HG03196 (cell line): ENCODE results near the gene GFPT2.
A peak's percentile ranks its signal among the peaks of the same experiment; 100 is the strongest.

Experiments
- ATAC-seq: cut with Tn5 transposase; IDR thresholded peaks from one replicate; pipeline ENCODE4 v1.9.1; 2021; ENCODE audit not compliant: unreplicated experiment

GFPT2 gene

GRCh38 chr5:180334751-180335613 is 18.2 kb downstream of the GFPT2 start:
- ATAC-seq: no peak

- ATAC-seq: no peak
Measured at GRCh38 chr5:180334176-180334575, 19.0 kb downstream of the GFPT2 start.

GRCh38 chr5:180333661-180334060 is 19.5 kb downstream of the GFPT2 start:
- ATAC-seq: no peak

- ATAC-seq: no peak
Measured at GRCh38 chr5:180332861-180333260, 20.3 kb downstream of the GFPT2 start.

GRCh38 chr5:180332051-180332517 is 21.1 kb downstream of the GFPT2 start:
- no peak for ATAC-seq

GRCh38 chr5:180331647-180331950 is 21.5 kb downstream of the GFPT2 start:
- no peak for ATAC-seq

GRCh38 chr5:180330810-180331646 is 22.1 kb downstream of the GFPT2 start:
- ATAC-seq: no peak

- no peak for ATAC-seq
Measured at GRCh38 chr5:180330270-180330648, 22.9 kb downstream of the GFPT2 start.

GRCh38 chr5:180329606-180330269 is 23.4 kb downstream of the GFPT2 start:
- ATAC-seq: no peak

- ATAC-seq: no peak
Measured at GRCh38 chr5:180329138-180329435, 24.0 kb downstream of the GFPT2 start.

GRCh38 chr5:180328296-180329137 is 24.6 kb downstream of the GFPT2 start:
- peak; percentile 77 for ATAC-seq

GRCh38 chr5:180326989-180327565 is 26.1 kb downstream of the GFPT2 start:
- no peak for ATAC-seq

- ATAC-seq: no peak
Measured at GRCh38 chr5:180324601-180324950, 28.6 kb downstream of the GFPT2 start.

GRCh38 chr5:180323941-180324600 is 29.1 kb downstream of the GFPT2 start:
- ATAC-seq: no peak

- no peak for ATAC-seq
Measured at GRCh38 chr5:180323160-180323559, 30.0 kb downstream of the GFPT2 start.

GRCh38 chr5:180318456-180319089 is 34.6 kb downstream of the GFPT2 start:
- ATAC-seq: no peak

- no peak for ATAC-seq
Measured at GRCh38 chr5:180316586-180316985, 36.5 kb downstream of the GFPT2 start.

GRCh38 chr5:180315762-180316212 is 37.3 kb downstream of the GFPT2 start:
- ATAC-seq: no peak

GRCh38 chr5:180313677-180314505 is 39.2 kb downstream of the GFPT2 start:
- peak; percentile 97 for ATAC-seq
